ENCODE data around the gene FAM222A. TPM values are rescaled to one million over a fixed set of nuclear protein-coding genes. Genes with fewer than 3 reads are reported as not detected.

FAM222A gene
- total RNA-seq, 4 donors from 2014 or later, result 7.0 to 24.3 (median 13.5) TPM

DNA sequence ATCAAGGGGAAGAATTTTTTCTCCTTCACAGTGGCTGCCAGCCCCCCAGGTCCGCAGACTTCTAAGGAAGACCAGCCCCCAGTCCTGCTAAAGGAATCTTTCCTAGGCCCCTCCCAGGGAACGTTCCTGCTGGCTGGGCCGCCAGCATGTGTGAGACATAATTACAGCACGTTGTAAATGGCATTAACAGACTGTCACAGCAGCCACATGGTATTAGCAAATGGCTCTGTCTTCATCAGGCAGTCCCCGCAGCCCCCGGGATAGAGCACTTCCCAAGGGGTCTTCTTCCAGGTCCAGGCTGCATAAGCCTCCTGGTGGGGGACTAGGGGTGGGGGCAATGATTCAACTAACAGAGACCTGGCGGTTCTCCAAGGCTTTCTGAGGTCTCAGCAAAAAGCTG lies 34.9 kb upstream of the FAM222A start:
- TF ChIP-seq, protein P1, sequence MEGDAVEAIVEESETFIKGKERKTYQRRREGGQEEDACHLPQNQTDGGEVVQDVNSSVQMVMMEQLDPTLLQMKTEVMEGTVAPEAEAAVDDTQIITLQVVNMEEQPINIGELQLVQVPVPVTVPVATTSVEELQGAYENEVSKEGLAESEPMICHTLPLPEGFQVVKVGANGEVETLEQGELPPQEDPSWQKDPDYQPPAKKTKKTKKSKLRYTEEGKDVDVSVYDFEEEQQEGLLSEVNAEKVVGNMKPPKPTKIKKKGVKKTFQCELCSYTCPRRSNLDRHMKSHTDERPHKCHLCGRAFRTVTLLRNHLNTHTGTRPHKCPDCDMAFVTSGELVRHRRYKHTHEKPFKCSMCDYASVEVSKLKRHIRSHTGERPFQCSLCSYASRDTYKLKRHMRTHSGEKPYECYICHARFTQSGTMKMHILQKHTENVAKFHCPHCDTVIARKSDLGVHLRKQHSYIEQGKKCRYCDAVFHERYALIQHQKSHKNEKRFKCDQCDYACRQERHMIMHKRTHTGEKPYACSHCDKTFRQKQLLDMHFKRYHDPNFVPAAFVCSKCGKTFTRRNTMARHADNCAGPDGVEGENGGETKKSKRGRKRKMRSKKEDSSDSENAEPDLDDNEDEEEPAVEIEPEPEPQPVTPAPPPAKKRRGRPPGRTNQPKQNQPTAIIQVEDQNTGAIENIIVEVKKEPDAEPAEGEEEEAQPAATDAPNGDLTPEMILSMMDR (IDR thresholded peaks at IDR 0.05 in 4 of 5, conservative IDR thresholded peaks at IDR 0.05 in 1 of 5), result no peak
- TF ChIP-seq POLR2A (IDR thresholded peaks at IDR 0.05), result no peak
- Histone ChIP-seq H3K36me3 (no peaks in the 10 kb centered on the region), H3K4me1 (no peaks in the 10 kb centered on the region), H3K4me3 (no peak overlapping the region), H3K27ac (no peak overlapping the region), H3K9me3 (no peaks in the 10 kb centered on the region), H3K27me3 (no peaks in the 10 kb centered on the region)
- no peak for DNase-seq
- ATAC-seq, result no peak
- in situ Hi-C loops (cut with MboI; ENCODE audit: low sequenced_read_pairs in 4 of 4) (no loop called here), intact Hi-C loops (cut with DNase I; ENCODE audit: low total_unique reads) (no loop called here)

DNA sequence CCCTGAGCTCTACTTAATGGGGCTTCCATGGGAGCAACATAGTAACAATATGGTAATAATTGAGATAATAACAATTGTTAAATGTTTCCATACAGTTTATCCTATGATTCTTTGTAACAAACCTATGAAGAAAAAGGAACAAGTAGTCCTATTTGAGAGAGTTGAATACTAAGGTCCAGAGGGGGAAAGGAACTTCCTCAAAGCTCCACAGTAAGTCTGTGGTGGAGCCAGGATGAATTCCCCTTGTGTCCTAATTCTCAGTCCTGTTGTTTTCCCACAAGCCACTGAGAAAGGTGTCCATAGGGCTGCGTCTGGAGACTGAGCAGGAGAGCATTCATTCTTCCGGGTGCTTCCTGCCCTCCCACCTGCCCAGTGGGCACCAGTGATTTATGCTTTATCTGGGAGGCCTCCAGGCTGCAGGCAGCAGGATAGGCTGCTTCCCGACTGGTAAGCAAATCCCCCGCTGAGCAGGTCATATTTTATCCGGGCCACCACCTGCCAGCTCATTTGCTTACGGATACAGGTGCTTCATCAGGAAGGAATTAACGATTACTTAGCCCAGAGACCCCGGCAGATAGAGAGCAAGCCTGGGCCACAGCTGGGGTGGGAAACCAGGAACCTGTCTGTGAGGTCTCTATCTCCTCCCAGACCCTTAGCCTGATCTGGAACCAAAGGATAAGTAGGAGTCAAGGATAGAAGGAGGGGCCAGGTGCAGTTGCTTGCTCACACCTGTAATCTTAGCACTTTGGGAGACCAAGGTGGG lies 33.9 kb upstream of the FAM222A start:
- no peak for ATAC-seq
- Histone ChIP-seq H3K27ac (no peak overlapping the region), H3K9me3 (no peaks in the 10 kb centered on the region), H3K4me3 (no peak overlapping the region), H3K36me3 (no peaks in the 10 kb centered on the region), H3K27me3 (no peaks in the 10 kb centered on the region), H3K4me1 (no peaks in the 10 kb centered on the region)
- no peak for TF ChIP-seq POLR2A (IDR thresholded peaks at IDR 0.05)
- TF ChIP-seq, protein P1 (IDR thresholded peaks at IDR 0.05 in 4 of 5, conservative IDR thresholded peaks at IDR 0.05 in 1 of 5), result no peak
- no peak for DNase-seq
- in situ Hi-C loops (cut with MboI; ENCODE audit: low sequenced_read_pairs in 4 of 4), result no loop called here
- intact Hi-C loops (cut with DNase I; ENCODE audit: low total_unique reads), result no loop called here

DNA sequence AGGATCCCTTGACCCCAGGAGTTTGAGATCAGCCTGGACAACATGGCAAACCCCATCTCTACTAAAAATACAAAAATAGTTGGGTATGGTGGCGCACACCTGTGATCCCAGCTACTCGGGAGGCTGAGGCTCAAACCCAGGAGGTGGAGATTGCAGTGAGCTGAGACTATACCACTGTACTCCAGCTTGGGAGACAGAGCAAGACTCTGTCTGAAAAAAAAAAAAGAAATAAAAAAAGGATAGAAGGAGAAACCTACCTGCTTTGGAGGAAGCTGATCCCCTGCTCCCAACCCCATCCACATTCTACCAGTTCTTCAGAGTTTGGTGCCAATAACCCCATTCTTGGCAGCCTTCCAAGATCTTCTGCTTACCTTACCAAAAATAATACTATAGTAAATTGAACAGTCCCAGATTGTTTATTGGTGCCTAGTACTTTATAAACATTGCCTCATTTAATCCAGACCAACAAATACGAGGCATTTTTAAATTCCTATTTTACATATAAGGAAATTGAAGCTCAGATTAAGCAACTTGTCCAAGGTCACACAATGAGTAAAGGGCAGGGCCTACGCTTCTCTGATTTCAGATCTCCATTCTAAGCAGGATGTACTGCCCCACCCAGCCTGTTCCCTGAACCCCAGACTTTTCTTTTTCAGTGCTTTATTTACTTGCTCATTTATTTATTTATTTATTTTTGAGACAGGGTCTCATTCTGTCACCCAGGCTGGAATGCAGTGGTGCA lies 33.2 kb upstream of the FAM222A start:
- in situ Hi-C loops (cut with MboI; ENCODE audit: low sequenced_read_pairs in 4 of 4) (no loop called here), intact Hi-C loops (cut with DNase I; ENCODE audit: low total_unique reads) (no loop called here)
- H3K9me3 ChIP-seq, result no peaks in the 10 kb centered on the region
- H3K36me3 ChIP-seq, result no peaks in the 10 kb centered on the region
- H3K27me3 ChIP-seq, result no peaks in the 10 kb centered on the region
- ATAC-seq, result peak in 1 of 2 donors; percentile 39
- TF ChIP-seq POLR2A (IDR thresholded peaks at IDR 0.05), result no peak
- TF ChIP-seq, protein P1 (IDR thresholded peaks at IDR 0.05 in 4 of 5, conservative IDR thresholded peaks at IDR 0.05 in 1 of 5), result no peak
- H3K27ac ChIP-seq, result no peak overlapping the region
- H3K4me1 ChIP-seq, result no peaks in the 10 kb centered on the region
- no peak for DNase-seq
- H3K4me3 ChIP-seq, result no peak overlapping the region

DNA sequence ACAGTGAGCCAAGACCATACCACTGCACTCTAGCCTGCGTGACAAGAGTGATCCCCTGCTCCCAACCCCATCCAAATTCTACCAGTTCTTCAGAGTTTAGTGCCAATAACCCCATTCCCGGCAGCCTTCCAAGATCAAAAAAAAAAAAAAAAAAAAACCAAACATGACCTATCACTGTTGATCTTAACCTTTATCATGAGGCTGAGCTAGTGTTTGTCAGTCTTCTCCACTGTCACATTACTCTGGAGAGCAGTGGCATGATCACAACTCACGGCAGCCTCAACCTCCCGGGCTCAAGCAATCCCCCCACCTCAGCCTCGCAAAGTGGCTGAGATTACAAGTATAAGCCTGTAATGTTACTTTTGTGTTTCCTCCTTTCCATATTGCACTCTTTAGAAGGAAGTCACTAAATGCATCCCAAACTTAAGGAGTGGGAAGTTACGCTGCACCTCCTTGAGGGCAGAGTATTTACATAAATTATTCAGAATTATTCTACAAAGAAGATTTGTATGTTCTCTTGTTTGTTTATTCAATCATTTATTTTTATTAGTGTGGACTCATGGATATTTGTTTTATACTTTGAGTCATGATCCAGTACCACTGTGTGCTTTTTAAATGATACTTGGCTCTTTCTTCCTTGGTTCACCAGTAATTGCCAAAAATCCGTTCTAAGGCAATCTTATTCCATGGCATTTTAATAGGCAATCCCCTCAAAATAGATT lies 31.5 kb upstream of the FAM222A start:
- intact Hi-C loops (cut with DNase I; ENCODE audit: low total_unique reads), result no loop called here
- TF ChIP-seq, protein P1 (IDR thresholded peaks at IDR 0.05 in 4 of 5, conservative IDR thresholded peaks at IDR 0.05 in 1 of 5), result no peak
- TF ChIP-seq POLR2A (IDR thresholded peaks at IDR 0.05), result no peak
- in situ Hi-C loops (cut with MboI; ENCODE audit: low sequenced_read_pairs in 4 of 4), result no loop called here

More for the DNA sequence above, 31.5 kb upstream of the FAM222A start:
- ATAC-seq (no peak), DNase-seq (no peak)
- H3K4me3 ChIP-seq, result no peak overlapping the region
- H3K36me3 ChIP-seq, result no peaks in the 10 kb centered on the region
- no peaks in the 10 kb centered on the region for H3K4me1 ChIP-seq
- H3K27me3 ChIP-seq, result no peaks in the 10 kb centered on the region
- H3K27ac ChIP-seq, result no peak overlapping the region
- no peaks in the 10 kb centered on the region for H3K9me3 ChIP-seq

All from gastrocnemius medialis (tissue), 4 donors.